ENCODE data around the gene CFAP68. TPM values are rescaled to one million over a fixed set of nuclear protein-coding genes. Genes with fewer than 3 reads are reported as not detected.

Gene CFAP68
- total and polyA plus RNA-seq, 2 of the 13 experiments (the other 11 are each of a cell fraction or from before 2014, with no cell fraction given), result 22.2 to 25.6 TPM

DNA sequence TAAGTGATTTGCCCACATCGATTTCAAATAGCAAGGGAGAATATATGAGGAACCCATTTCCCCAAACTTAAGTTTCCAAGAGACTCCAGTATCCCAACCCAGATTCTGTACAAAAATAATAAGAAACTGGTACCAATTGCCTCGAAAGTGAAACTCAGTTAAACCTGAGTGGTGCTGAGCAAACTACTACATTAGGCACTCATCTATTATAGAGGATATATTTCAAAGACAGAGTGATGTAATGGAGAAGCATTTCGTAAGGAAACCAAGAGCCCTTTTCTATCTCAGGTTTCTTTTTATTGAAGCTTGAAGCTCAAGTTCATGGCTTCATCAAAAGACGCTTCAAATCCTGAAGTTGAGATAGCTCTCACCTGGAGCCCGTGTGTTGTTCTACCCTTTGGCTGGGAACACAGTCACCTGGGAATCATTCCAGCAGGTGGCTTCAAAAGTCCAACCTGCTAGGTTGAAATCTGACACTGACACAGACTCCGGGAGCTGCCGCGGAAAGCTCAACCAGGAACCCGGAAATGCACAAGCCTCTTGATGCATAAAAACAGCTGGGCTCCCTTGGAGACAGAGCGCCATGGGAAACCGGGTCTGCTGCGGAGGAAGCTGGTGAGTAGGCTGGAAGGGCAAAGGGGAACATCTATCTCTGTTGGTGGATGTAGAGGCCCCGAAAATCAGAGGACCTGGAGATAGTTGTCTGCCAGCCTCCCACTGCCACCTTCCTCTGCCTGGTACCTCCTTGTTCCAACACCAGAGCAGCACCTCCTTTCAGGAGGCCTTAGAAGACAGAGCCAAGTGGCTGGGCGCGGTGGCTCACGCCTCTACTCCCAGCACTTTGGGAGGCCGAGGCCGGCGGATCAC lies 39.3 kb downstream of the CFAP68 start, which contains the start of gene C11orf52 (continued):
- TF ChIP-seq, protein P1, sequence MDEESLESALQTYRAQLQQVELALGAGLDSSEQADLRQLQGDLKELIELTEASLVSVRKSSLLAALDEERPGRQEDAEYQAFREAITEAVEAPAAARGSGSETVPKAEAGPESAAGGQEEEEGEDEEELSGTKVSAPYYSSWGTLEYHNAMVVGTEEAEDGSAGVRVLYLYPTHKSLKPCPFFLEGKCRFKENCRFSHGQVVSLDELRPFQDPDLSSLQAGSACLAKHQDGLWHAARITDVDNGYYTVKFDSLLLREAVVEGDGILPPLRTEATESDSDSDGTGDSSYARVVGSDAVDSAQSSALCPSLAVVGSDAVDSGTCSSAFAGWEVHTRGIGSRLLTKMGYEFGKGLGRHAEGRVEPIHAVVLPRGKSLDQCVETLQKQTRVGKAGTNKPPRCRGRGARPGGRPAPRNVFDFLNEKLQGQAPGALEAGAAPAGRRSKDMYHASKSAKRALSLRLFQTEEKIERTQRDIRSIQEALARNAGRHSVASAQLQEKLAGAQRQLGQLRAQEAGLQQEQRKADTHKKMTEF (CRISPR knock-in tag; IDR thresholded peaks at IDR 0.05), result peak; percentile 70
- TF ChIP-seq TGIF2 (CRISPR knock-in tag; IDR thresholded peaks at IDR 0.05), result no peak
- no peak for TF ChIP-seq ZNF703 (CRISPR knock-in tag; IDR thresholded peaks at IDR 0.05; ENCODE audit: borderline replicate concordance)
- 0 out of 2 replicates have a peak, but pooled peaks have one; percentile 33 for TF ChIP-seq FOXC1 (CRISPR knock-in tag; IDR thresholded peaks at IDR 0.05; ENCODE audit: borderline replicate concordance)
- TF ChIP-seq ZNF160 (CRISPR knock-in tag; IDR thresholded peaks at IDR 0.05), result no peak
- TF ChIP-seq, protein P2, sequence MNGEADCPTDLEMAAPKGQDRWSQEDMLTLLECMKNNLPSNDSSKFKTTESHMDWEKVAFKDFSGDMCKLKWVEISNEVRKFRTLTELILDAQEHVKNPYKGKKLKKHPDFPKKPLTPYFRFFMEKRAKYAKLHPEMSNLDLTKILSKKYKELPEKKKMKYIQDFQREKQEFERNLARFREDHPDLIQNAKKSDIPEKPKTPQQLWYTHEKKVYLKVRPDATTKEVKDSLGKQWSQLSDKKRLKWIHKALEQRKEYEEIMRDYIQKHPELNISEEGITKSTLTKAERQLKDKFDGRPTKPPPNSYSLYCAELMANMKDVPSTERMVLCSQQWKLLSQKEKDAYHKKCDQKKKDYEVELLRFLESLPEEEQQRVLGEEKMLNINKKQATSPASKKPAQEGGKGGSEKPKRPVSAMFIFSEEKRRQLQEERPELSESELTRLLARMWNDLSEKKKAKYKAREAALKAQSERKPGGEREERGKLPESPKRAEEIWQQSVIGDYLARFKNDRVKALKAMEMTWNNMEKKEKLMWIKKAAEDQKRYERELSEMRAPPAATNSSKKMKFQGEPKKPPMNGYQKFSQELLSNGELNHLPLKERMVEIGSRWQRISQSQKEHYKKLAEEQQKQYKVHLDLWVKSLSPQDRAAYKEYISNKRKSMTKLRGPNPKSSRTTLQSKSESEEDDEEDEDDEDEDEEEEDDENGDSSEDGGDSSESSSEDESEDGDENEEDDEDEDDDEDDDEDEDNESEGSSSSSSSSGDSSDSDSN (CRISPR knock-in tag; IDR thresholded peaks at IDR 0.05), result no peak
- TF ChIP-seq, protein P3, sequence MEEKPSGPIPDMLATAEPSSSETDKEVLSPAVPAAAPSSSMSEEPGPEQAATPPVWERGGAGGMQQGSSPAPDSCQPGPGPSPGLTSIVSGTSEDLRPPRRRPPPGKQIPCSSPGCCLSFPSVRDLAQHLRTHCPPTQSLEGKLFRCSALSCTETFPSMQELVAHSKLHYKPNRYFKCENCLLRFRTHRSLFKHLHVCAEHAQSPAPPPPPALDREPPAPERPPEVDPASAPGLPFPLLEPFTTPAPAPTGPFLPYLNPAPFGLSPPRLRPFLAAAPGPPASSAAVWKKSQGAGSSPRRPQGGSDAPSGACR (CRISPR knock-in tag; IDR thresholded peaks at IDR 0.05), result 0 out of 2 replicates have a peak, but pooled peaks have one; percentile 64
- peak; percentile 41; the same call in 1 of the 2 replicates for TF ChIP-seq HDAC1 (CRISPR knock-in tag; IDR thresholded peaks at IDR 0.05)
- TF ChIP-seq ZNF264 (CRISPR knock-in tag; IDR thresholded peaks at IDR 0.05), result peak; percentile 59; the same call in 1 of the 2 replicates
- peak; percentile 28; the same call in 1 of the 2 replicates for TF ChIP-seq SMC3 (IDR thresholded peaks at IDR 0.05; ENCODE audit: low read length)
- TF ChIP-seq ZNF790 (CRISPR knock-in tag; IDR thresholded peaks at IDR 0.05; ENCODE audit: borderline replicate concordance), result no peak
- peak; percentile 61 for TF ChIP-seq KMT2A (CRISPR knock-in tag; IDR thresholded peaks at IDR 0.05)
- no peak for TF ChIP-seq ZZZ3 (CRISPR knock-in tag; IDR thresholded peaks at IDR 0.05; ENCODE audit: borderline replicate concordance)
- TF ChIP-seq, protein P4, sequence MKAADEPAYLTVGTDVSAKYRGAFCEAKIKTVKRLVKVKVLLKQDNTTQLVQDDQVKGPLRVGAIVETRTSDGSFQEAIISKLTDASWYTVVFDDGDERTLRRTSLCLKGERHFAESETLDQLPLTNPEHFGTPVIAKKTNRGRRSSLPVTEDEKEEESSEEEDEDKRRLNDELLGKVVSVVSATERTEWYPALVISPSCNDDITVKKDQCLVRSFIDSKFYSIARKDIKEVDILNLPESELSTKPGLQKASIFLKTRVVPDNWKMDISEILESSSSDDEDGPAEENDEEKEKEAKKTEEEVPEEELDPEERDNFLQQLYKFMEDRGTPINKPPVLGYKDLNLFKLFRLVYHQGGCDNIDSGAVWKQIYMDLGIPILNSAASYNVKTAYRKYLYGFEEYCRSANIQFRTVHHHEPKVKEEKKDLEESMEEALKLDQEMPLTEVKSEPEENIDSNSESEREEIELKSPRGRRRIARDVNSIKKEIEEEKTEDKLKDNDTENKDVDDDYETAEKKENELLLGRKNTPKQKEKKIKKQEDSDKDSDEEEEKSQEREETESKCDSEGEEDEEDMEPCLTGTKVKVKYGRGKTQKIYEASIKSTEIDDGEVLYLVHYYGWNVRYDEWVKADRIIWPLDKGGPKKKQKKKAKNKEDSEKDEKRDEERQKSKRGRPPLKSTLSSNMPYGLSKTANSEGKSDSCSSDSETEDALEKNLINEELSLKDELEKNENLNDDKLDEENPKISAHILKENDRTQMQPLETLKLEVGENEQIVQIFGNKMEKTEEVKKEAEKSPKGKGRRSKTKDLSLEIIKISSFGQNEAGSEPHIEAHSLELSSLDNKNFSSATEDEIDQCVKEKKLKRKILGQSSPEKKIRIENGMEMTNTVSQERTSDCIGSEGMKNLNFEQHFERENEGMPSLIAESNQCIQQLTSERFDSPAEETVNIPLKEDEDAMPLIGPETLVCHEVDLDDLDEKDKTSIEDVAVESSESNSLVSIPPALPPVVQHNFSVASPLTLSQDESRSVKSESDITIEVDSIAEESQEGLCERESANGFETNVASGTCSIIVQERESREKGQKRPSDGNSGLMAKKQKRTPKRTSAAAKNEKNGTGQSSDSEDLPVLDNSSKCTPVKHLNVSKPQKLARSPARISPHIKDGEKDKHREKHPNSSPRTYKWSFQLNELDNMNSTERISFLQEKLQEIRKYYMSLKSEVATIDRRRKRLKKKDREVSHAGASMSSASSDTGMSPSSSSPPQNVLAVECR (CRISPR knock-in tag; IDR thresholded peaks at IDR 0.05; ENCODE audit: borderline replicate concordance), result peak; percentile 81
- TF ChIP-seq, protein P5, sequence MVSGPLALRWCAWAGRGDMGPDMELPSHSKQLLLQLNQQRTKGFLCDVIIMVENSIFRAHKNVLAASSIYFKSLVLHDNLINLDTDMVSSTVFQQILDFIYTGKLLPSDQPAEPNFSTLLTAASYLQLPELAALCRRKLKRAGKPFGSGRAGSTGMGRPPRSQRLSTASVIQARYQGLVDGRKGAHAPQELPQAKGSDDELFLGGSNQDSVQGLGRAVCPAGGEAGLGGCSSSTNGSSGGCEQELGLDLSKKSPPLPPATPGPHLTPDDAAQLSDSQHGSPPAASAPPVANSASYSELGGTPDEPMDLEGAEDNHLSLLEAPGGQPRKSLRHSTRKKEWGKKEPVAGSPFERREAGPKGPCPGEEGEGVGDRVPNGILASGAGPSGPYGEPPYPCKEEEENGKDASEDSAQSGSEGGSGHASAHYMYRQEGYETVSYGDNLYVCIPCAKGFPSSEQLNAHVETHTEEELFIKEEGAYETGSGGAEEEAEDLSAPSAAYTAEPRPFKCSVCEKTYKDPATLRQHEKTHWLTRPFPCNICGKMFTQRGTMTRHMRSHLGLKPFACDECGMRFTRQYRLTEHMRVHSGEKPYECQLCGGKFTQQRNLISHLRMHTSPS (CRISPR knock-in tag; IDR thresholded peaks at IDR 0.05; ENCODE audit: low read depth), result no peak
- peak; percentile 40 for TF ChIP-seq YY1 (IDR thresholded peaks at IDR 0.05; ENCODE audit: insufficient read depth, insufficient replicate concordance, low read depth, low read length)
- peak; percentile 74; the same call in 1 of the 2 replicates for TF ChIP-seq ZMYM4 (CRISPR knock-in tag; IDR thresholded peaks at IDR 0.05)
